Lung microvascular endothelial cell (primary cell): ENCODE data around the gene SUOX. TPM values are rescaled to one million over a fixed set of nuclear protein-coding genes. Genes with fewer than 3 reads are reported as not detected.
"Not testable (repeated sequence)": the region's sequence is repeated elsewhere in the genome, so short reads cannot be mapped to it uniquely, and the experiment has no call there.

Source experiments
- DNase-seq, 2 donors: peaks; one replicate each; pipeline versions ENCODE4 v3.0.0 to v3.0.0-alpha.2; 2010; ENCODE audit warnings: low read depth in 2 of 2
- total RNA-seq: library from RNA; depleted of rRNA; stranded (reverse); fragments of >200 nt; gene quantifications from 2 replicates; pipeline ENCODE4 v1.2.1, GENCODE V29; 2014

Gene SUOX
- total RNA-seq, 1 donor from 2014 or later = 10.1 TPM

- no peak for DNase-seq
Observed at GRCh38 chr12:55983232-55983842, 13.7 kb upstream of the SUOX start.

- DNase-seq = no peak
Observed at GRCh38 chr12:55984861-55985260, 12.2 kb upstream of the SUOX start.

DNA sequence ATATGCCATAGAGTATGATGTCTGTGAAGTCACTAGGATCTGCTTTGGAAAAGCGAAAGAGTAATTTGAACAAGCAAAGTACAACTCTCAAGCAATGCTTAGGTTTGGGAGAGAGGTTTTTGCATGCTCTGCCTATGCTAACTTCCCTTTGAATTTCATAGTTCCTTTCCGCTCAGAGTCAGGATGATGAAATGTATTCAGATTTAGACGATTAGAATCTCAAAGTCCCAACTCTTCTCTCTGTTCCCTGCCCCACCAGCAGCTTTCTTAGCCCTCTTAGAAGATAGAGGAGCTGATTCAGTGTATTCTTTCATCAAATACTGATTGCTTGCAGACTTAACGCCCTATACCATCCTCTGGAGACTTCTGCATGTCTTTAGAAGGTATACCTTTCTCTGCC lies 11.7 kb upstream of the SUOX start:
- no peak for DNase-seq

DNA sequence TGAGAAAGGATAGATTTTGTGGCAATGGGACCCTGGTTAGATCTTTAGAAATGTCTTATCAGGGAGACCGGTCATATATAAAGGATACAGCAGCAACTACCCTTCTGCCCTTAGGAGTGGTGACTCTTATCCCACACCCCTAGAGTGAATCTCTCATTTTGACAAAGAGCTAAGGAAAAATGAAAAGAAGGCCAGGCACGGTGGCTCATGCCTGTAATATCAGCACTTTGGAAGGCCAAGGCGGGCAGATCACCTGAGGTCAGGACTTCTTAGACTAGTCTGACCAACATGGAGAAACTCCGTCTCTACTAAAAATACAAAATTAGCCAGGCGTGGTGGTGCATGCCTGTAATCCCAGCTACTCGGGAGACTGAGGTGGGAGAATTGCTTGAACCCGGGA lies 11.1 kb upstream of the SUOX start:
- DNase-seq = not testable (repeated sequence)

DNA sequence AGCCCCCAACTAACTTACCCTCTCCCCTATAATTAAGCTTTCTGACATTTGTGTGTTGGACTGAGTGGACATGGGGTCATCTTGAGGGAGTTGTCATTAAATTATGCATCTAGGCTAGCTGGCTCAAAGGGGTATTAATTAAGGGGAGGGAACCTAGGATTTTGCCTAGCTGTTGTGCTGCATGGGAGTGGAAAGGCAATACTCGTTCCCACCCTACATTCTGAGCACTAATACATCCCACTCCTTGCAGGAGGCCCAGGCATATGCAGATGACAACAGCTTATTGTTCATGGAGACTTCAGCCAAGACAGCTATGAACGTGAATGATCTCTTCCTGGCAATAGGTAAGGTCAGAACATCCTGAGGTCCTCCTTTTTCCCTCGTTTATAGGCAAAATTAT lies 6.0 kb upstream of the SUOX start:
- DNase-seq = no peak

DNA sequence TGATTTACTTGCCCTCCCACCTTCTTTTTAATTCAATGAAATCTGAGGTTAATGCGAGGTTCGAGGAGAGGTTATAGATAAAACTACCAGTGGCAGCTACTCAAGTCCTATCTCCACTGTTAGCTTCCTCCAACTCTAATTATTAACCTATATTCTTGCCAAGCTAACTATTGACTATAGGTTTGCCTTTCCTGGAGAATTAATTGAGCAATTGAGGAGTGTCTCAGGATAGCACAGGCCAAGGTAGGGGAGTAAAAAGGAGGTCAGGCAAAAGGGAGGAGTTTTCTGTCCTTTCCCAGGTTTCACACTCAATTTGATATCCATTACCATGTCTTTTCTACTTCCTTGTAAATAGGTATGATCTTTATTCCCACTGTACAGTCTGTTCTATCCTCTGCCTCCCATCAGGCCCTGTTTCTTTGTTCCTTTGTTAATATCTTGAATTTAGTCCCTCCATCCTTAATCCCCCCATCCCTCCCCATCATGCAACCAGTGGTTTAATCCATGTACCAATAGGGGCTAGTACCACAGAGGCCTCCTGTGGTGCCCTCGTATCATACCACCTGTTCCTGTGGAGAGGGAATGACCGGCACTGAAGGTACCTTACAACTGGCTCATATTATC lies 3.7 kb upstream of the SUOX start:
- no peak for DNase-seq

DNA sequence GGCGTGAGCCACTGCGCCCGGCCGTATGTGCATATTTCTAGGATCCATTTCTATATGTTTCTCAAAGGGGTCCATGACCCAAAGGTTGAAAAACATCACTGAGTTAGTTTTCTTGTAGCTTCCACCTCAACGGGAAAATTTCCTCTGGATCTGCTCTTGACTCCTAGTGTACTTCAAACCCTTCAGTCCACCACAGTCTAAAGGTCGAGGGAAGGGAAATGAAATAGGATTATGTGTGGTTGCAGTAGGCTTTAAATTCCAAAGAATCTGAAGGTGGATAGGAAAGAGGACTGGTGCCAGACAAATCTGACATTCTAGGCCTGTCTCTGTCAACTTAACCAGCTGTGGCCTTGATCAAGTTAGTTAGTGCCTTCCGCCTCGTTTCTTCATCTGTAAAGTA lies 1.7 kb upstream of the SUOX start:
- no peak for DNase-seq

DNA sequence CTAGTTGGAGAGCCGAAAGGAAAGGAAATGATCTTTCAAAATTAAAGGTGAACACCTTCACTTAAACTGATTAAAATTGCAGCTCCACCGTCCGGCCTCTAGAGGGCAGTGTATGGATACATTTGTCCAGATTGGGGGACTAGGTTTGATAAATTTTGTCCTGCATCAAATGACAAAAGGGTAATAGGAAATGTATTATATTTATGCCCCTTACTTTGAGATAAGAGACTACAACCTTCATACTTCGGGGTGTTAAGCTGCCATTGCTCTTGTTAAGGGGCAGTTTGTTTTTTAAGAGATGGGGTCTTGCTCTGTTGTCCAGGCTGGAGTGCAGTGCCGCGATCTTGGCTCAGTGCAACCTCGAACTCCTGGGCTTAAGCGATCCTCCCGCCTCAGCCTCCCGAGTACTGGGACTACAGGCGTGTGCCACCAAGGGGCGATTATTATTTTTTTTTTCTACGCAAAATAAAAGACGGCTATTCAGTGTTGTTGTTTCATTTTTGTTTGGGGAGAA lies 818 bp upstream of the SUOX start:
- DNase-seq = peak; percentile 80 to 81

- no peak for DNase-seq
Observed at GRCh38 chr12:55997535-55997859, 421 bp downstream of the SUOX start.

DNA sequence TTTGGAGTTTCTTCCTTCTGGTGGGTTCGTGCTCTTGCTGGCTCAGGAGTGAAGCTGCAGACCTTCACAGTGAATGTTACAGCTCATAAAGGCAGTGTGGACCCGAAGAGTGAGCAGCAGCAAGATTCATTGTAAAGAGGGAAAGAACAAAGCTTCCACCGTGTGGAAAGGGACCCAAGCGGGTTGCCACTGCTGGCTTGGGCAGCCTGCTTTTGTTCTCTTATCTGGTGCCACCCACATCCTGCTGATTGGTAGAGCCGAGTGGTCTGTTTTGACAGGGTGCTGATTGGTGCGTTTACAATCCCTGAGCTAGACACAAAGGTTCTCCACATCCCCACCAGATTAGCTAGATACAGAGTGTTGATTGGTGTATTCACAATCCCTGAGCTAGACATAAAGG lies 2.4 kb downstream of the SUOX start:
- DNase-seq = not testable (repeated sequence)

- not testable (repeated sequence) for DNase-seq
Observed at GRCh38 chr12:55999999-56000540, 3.0 kb downstream of the SUOX start.

DNA sequence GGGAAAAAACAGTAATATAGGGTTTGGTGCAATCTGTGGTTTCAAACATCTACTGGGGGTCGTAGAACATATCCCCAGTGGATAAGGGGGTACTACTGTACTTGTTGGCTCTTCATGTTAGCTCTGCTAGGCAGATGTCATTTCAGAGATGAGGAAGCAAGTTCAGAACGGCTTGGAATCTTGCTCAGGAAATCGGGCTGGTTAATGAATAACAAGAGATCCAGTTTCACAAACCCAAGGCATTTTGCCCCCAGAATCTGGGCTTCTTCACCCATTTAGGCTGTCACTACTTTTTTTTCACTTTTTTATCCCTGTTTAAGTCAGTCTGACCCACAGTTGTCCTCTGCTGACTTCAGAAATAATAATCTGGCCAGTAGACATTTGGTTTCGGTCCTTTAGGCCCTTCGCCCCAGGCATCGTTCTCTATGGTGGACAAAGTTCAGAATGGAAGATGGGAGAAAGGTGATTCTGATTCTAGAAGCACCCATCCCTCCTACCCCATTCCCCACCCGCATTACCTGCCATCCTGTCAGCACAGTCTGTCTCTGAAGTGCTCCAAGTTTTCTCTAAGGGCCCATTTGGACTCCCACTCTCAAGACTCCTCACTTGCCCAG lies 4.5 kb downstream of the SUOX start:
- no peak for DNase-seq

DNA sequence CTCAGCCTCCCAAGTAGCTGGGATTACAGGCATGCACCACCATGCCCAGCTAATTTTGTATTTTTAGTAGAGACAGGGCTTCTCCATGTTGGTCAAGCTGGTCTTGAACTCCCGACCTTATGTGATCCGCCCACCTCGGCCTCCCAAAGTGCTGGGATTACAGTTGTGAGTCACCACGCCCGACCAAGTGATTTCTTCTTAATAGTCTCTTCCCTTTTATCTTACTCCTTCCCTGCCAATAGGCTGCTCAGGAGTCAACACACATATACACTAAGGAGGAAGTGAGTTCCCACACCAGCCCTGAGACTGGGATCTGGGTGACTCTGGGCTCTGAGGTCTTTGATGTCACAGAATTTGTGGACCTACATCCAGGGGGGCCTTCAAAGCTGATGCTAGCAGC lies 6.3 kb downstream of the SUOX start:
- DNase-seq = not testable (repeated sequence)

DNA sequence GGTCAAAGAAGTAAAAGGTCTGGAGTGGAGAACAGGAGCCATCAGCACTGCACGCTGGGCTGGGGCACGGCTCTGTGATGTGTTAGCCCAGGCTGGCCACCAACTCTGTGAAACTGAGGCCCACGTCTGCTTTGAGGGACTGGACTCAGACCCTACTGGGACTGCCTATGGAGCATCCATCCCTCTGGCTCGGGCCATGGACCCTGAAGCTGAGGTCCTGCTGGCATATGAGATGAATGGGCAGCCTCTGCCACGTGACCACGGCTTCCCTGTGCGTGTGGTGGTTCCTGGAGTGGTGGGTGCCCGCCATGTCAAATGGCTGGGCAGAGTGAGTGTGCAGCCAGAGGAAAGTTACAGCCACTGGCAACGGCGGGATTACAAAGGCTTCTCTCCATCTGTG lies 7.1 kb downstream of the SUOX start:
- DNase-seq = no peak

DNA sequence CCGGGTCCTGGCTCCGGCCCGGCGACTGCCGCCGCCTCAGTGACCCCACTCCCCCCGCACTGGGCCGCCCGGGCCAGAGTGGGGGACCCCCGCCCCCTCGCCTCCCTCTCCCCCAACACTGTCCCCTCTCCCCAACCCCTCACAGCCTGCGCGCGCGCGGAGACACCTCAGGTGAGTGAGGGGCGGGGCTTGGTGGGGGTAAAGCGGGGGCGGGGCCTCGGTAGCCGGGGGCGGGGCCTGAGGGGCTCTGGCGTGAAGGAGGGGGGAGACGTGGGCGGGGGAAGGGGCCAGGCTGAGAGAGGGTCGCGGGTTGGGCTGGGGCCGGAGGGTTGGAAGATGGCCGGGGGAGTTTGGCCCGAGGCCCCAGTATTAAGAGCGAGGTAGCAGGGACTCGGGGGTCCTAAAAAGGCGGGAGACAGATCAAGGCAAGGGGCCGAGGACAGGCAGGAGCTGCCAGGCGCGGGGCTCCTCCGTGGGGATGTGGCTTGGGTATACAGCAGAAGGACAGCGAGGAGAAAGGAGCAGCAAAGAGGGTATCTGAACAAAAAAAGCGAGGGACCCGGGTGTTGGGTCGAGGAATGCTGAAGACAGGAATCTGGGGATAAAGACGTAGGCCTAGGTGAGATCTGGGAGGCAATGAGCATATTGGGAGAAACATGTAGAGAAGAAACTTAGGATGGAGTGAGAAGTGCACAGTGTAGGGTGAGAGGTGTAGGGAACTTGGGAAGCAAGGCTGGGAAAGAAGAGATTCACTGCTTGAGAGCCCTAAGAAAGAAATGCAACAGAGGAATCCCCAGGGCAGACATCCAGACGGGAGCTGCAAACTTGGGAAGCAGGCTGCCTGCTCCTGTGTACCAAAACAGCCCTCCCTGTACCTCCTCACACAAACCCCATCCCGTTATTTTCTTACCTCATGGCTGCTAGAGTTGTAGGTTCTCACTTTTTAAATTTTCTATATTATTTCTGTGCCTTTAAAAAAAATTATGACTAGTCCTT lies 10.8 kb downstream of the SUOX start:
- DNase-seq = peak; percentile 24 to 45

- DNase-seq = no peak
Observed at GRCh38 chr12:56010111-56010570, 13.1 kb downstream of the SUOX start.

GRCh38 chr12:56011509-56012090 lies 14.5 kb downstream of the SUOX start:
- DNase-seq = no peak

DNA sequence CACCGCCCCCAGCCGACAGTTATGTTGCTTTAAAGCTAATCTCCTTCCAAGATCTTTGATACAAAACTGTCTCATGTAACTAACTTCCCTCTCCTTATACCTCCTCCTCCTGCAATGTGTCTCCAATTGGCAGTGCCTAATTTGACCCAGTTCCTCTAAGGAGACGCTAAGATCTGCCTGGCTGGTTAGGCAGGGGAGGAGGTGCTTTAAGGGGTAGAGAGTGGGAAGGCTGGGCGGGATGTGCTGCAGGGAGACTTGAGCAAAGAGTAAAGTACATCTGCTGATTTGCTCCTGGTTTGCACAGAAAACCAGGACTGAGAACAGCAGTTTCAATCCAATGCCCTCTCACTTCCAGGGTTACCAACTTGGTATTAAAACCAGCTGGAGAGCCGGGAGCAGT lies 16.4 kb downstream of the SUOX start:
- DNase-seq = no peak

DNA sequence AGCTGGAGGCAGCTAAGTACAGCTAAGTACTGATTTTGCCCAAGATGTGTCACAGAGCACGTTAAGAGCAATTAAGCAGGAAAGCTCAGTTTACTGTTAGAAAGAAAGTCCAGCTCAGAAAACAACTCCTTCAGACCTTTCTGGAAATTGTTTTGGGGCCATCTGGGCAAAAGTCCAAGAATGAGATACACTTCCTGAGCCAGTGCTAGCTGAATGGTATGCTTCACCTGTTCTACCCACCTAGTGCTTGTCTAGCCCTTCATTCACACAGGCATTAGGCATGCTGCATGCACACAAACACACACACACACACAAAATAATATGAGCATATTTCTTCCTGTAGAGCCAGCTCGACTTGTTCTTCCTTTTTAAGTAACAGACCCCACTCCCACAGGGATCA lies 17.1 kb downstream of the SUOX start:
- peak in 1 of 2 donors; percentile 18 for DNase-seq

- DNase-seq = no peak
Observed at GRCh38 chr12:56017181-56017580, 20.1 kb downstream of the SUOX start.

DNA sequence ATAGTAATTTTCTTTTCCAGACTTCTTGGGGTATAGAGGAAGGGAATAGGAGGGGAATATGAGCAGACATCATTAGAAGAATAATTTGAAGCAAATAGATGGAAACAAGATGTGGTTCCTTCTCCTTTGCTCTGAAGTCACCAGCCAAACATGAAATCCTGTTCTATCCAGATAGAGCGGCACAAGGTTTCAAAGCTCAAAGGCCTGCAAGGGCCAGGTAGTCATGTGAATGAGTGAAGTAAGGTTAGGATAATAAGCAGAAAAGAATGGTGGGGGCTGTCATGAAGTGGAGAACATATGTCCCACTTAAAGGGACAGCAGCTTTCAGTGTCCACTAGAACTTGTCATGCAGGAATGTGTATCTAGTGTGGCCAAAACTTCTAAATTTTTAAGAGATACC lies 21.3 kb downstream of the SUOX start:
- no peak for DNase-seq
